Fibroblast of lung (primary cell): Measurements from ENCODE around the gene ADSS2. TPM values are rescaled to one million over a fixed set of nuclear protein-coding genes. Genes with fewer than 3 reads are reported as not detected.

Source experiments
- DNase-seq, 2 donors: peaks; one replicate each; pipeline versions ENCODE4 v3.0.0 to v3.0.0-alpha.2; 2010; ENCODE audit warnings: low read depth in 2 of 2
- H2AFZ ChIP-seq: 2 replicates; pipeline ENCODE4 v1.5.1; 2012; ENCODE audit warnings: low read length, control low read depth, inconsistent platforms
- H3K27ac ChIP-seq: 2 replicates; pipeline ENCODE4 v1.5.1; 2011; ENCODE audit warnings: low read length, control low read depth; ENCODE audit not compliant: insufficient read depth
- H3K27me3 ChIP-seq: 2 replicates; pipeline ENCODE4 v1.5.1; 2011; ENCODE audit warnings: mild to moderate bottlenecking, low read length; ENCODE audit not compliant: control insufficient read depth, insufficient read depth
- H3K36me3 ChIP-seq: 2 replicates; pipeline ENCODE4 v1.5.1; 2011; ENCODE audit warnings: low read length; ENCODE audit not compliant: control insufficient read depth, insufficient read depth
- H3K4me1 ChIP-seq: 2 replicates; pipeline ENCODE4 v1.5.1; 2011; ENCODE audit warnings: low read length; ENCODE audit not compliant: control insufficient read depth, insufficient read depth; ENCODE audit errors: extremely low read depth
- H3K4me2 ChIP-seq: 2 replicates; pipeline ENCODE4 v1.5.1; 2011; ENCODE audit warnings: low read length, control low read depth; ENCODE audit not compliant: insufficient read depth; ENCODE audit errors: extremely low read depth
- H3K4me3 ChIP-seq, 4 experiments: fragments of 200-600 bp in 1 of 4; sonication (generic) in 1 of 4; replicated peaks in 1 of 4; 2 replicates each; pipeline ENCODE4 v1.5.1; 2011 to 2016; ENCODE audit warnings: low read length in 4 of 4, low read depth in 3 of 4, mild to moderate bottlenecking in 3 of 4, control low read depth in 2 of 4, inconsistent platforms in 1 of 4, mixed read lengths in 1 of 4; ENCODE audit not compliant: insufficient read depth in 1 of 4; ENCODE audit errors: control extremely low read depth in 1 of 4
- H3K79me2 ChIP-seq: 2 replicates; pipeline ENCODE4 v1.5.1; 2012; ENCODE audit warnings: mild to moderate bottlenecking, low read length, inconsistent platforms; ENCODE audit not compliant: control insufficient read depth, insufficient read depth
- H3K9ac ChIP-seq: 2 replicates; pipeline ENCODE4 v1.5.1; 2011; ENCODE audit warnings: mild to moderate bottlenecking, low read length, control low read depth; ENCODE audit not compliant: insufficient read depth
- H3K9me3 ChIP-seq: 2 replicates; pipeline ENCODE4 v1.5.1; 2012; ENCODE audit warnings: low read depth, low read length; ENCODE audit not compliant: control insufficient read depth, insufficient read depth
- H4K20me1 ChIP-seq: 2 replicates; pipeline ENCODE4 v1.5.1; 2011; ENCODE audit warnings: low read length; ENCODE audit not compliant: control insufficient read depth, insufficient read depth; ENCODE audit errors: extremely low read depth
- EZH2 ChIP-seq: IDR thresholded peaks from 2 replicates; pipeline ENCODE4 v1.5.1; 2012; ENCODE audit warnings: low read length, control low read depth, mild to moderate bottlenecking; ENCODE audit errors: missing control alignments
- polyA plus RNA-seq, 2 donors: library from polyadenylated mRNA; depleted of rRNA in 1 of 2; stranded (reverse) in 1 of 2; unstranded in 1 of 2; fragments of >200 nt; gene quantifications; 2 replicates each; pipeline ENCODE4 v1.2.1, GENCODE V29; 2011 to 2012; ENCODE audit warnings: missing spikeins in 1 of 2
- total RNA-seq: library from RNA; depleted of rRNA; stranded (reverse); fragments of >200 nt; gene quantifications from 2 replicates; pipeline ENCODE4 v1.2.1, GENCODE V29; 2014
- TF ChIP-seq, protein P1 (sequence below), 2 donors: IDR thresholded peaks in 1 of 2; conservative IDR thresholded peaks in 1 of 2; 1 replicate in 1 of 2; 2 replicates in 1 of 2; pipeline ENCODE4 v1.5.1; 2011 to 2012; ENCODE audit warnings: low read length in 2 of 2, control low read depth in 1 of 2, inconsistent platforms in 1 of 2, low read depth in 1 of 2, mild to moderate bottlenecking in 1 of 2

The ADSS2 gene
- total and polyA plus RNA-seq, 2 donors (not counting 1 experiment from before 2014, with no cell fraction given), result 55.9 to 62.1 TPM

DNA sequence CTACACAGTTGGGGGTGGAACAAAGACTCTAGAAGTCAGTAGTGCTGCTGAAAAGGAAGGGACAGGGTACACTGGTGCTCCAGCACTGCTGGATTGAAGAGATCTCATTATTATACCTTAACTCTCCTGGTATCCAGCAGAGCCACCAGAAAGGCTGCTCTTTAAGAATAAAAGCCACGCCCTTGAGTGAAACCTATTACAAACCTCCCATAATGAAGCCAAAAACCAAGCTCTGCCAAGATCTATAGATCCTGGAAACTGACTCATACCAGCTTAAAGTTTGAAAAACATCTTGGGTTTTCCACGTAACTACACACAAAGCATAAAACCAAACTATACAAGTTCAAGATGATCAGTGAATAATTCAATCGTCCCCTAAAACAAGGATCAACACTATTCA is 38.0 kb downstream of the ADSS2 start:
- H3K27me3 ChIP-seq, result no peaks in the 10 kb centered on the region

DNA sequence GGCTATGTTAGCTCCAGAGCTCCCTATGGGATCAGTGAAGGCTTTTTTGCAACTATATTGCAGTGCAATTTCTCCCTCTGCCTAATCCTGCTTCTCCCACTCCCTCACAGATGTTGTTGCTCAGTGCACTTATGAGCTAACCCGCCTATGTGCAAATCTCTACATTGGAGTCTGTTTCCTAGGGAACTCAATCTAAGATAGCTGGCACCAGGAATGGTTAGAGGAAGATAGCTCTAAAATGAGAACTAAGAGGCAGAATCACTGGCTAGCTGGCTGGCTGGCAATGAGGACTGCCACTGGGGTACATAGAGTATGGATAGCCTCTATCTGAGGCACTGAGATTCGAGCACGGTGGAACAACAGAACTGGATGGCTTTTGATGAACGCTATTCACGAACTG is 39.5 kb downstream of the ADSS2 start:
- H3K27ac ChIP-seq, result no peak overlapping the region
- no peak for DNase-seq
- no peaks in the 10 kb centered on the region for H3K9me3 ChIP-seq
- no peaks in the 10 kb centered on the region for H3K79me2 ChIP-seq
- H3K4me2 ChIP-seq, result no peak overlapping the region
- no peaks in the 10 kb centered on the region for H4K20me1 ChIP-seq
- H3K4me3 ChIP-seq, result no peak overlapping the region
- no peak for TF ChIP-seq EZH2
- TF ChIP-seq, protein P1, sequence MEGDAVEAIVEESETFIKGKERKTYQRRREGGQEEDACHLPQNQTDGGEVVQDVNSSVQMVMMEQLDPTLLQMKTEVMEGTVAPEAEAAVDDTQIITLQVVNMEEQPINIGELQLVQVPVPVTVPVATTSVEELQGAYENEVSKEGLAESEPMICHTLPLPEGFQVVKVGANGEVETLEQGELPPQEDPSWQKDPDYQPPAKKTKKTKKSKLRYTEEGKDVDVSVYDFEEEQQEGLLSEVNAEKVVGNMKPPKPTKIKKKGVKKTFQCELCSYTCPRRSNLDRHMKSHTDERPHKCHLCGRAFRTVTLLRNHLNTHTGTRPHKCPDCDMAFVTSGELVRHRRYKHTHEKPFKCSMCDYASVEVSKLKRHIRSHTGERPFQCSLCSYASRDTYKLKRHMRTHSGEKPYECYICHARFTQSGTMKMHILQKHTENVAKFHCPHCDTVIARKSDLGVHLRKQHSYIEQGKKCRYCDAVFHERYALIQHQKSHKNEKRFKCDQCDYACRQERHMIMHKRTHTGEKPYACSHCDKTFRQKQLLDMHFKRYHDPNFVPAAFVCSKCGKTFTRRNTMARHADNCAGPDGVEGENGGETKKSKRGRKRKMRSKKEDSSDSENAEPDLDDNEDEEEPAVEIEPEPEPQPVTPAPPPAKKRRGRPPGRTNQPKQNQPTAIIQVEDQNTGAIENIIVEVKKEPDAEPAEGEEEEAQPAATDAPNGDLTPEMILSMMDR (conservative IDR thresholded peaks at IDR 0.05 in 1 of 2, IDR thresholded peaks at IDR 0.05 in 1 of 2; ENCODE audit: low read depth in 1 of 2, low read length in 2 of 2), result no peak
- H2AFZ ChIP-seq, result no peak overlapping the region
- no peak overlapping the region for H3K9ac ChIP-seq
- no peaks in the 10 kb centered on the region for H3K4me1 ChIP-seq
- H3K27me3 ChIP-seq, result no peaks in the 10 kb centered on the region
- peaks cover 16% of the 10 kb centered on the region for H3K36me3 ChIP-seq

More for the DNA sequence above, 38.0 kb downstream of the ADSS2 start:
- no peak overlapping the region for H2AFZ ChIP-seq
- H3K4me2 ChIP-seq, result no peak overlapping the region
- no peak overlapping the region for H3K27ac ChIP-seq
- H3K79me2 ChIP-seq, result no peaks in the 10 kb centered on the region
- no peak for DNase-seq
- H4K20me1 ChIP-seq, result no peaks in the 10 kb centered on the region
- H3K36me3 ChIP-seq, result peaks cover 17% of the 10 kb centered on the region
- no peaks in the 10 kb centered on the region for H3K4me1 ChIP-seq
- no peaks in the 10 kb centered on the region for H3K9me3 ChIP-seq
- no peak overlapping the region for H3K4me3 ChIP-seq
- TF ChIP-seq EZH2, result no peak
- TF ChIP-seq, protein P1 (conservative IDR thresholded peaks at IDR 0.05 in 1 of 2, IDR thresholded peaks at IDR 0.05 in 1 of 2; ENCODE audit: low read depth in 1 of 2, low read length in 2 of 2), result no peak
- no peak overlapping the region for H3K9ac ChIP-seq

DNA sequence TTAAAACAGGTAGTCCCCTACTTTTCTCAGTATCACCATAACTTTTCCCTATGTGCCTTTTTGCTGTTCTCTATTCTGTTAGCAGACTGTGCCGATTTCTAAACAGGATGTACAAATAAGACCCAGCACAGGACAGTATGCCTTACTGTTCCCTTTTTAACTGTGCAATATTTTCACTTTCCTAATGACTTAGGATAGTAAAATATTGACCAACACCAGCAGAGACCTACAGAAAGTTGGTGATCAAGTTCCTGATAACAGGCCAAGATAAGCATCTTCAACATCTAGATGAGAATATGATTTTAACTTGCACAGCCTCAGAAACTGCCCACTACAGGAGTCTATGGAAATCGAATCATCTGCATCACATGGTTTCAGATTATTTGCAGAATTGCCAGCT is 42.0 kb downstream of the ADSS2 start:
- no peaks in the 10 kb centered on the region for H3K79me2 ChIP-seq
- no peak overlapping the region for H3K4me2 ChIP-seq
- H4K20me1 ChIP-seq, result no peaks in the 10 kb centered on the region
- no peak overlapping the region for H3K9ac ChIP-seq
- H3K27ac ChIP-seq, result no peak overlapping the region
- DNase-seq, result no peak
- peaks cover 9% of the 10 kb centered on the region for H3K36me3 ChIP-seq
- no peak overlapping the region for H2AFZ ChIP-seq
- no peaks in the 10 kb centered on the region for H3K9me3 ChIP-seq
- no peaks in the 10 kb centered on the region for H3K4me1 ChIP-seq
- TF ChIP-seq, protein P1 (conservative IDR thresholded peaks at IDR 0.05 in 1 of 2, IDR thresholded peaks at IDR 0.05 in 1 of 2; ENCODE audit: low read depth in 1 of 2, low read length in 2 of 2), result no peak
- TF ChIP-seq EZH2, result no peak
- H3K4me3 ChIP-seq, result no peak overlapping the region
- no peaks in the 10 kb centered on the region for H3K27me3 ChIP-seq
